Stimulated activated naive CD8-positive, alpha-beta T cell treated with anti-CD3 and anti-CD28 coated beads, Interleukin-15, amount 100 ng/mL, for 72 hours (primary cell): Measurements from ENCODE around the gene IL17B.

Source experiments
- ATAC-seq: fragments of 150-1000 bp; cut with Tn5 transposase; 2 replicates; pipeline ENCODE4 v1.10.0; 2021; ENCODE audit warnings: mild to moderate bottlenecking, moderate library complexity
- DNase-seq, 2 donors: peaks; one replicate each; pipeline ENCODE4 v3.0.0; 2021 to 2022
- H3K27ac Mint-ChIP-seq, 2 donors: one replicate each; pipeline ENCODE4 v1.8.0; 2022; ENCODE audit warnings: mild to moderate bottlenecking in 2 of 2, mixed read lengths in 2 of 2, moderate library complexity in 2 of 2
- H3K27me3 Mint-ChIP-seq: one replicate; pipeline ENCODE4 v1.8.0; 2022; ENCODE audit warnings: mixed read lengths
- H3K4me1 Mint-ChIP-seq: one replicate; pipeline ENCODE4 v1.8.0; 2022; ENCODE audit warnings: mild to moderate bottlenecking, mixed read lengths
- H3K4me3 Mint-ChIP-seq, 2 donors: one replicate each; pipeline ENCODE4 v1.8.0; 2022; ENCODE audit warnings: mild to moderate bottlenecking in 2 of 2, mixed read lengths in 2 of 2, moderate library complexity in 1 of 2
- H3K9me3 Mint-ChIP-seq, 2 donors: one replicate each; pipeline ENCODE4 v1.8.0; 2022; ENCODE audit warnings: mixed read lengths in 2 of 2

IL17B gene

GRCh38 chr5:149363358-149363757 is 15.7 kb downstream of the IL17B start:
- H3K4me1 Mint-ChIP-seq, result peaks cover 44% of the 10 kb centered on the region

GRCh38 chr5:149362541-149362940 is 16.6 kb downstream of the IL17B start:
- ATAC-seq, result no peak
- peaks cover 40% of the 10 kb centered on the region for H3K4me1 Mint-ChIP-seq
- H3K27me3 Mint-ChIP-seq, result no peaks in the 10 kb centered on the region
- no peaks in the 10 kb centered on the region for H3K9me3 Mint-ChIP-seq
- no peak overlapping the region for H3K4me3 Mint-ChIP-seq
- no peak for DNase-seq
- peak overlapping the region in 1 of 2 donors; percentile 93 for H3K27ac Mint-ChIP-seq

More at GRCh38 chr5:149363358-149363757, 15.7 kb downstream of the IL17B start:
- ATAC-seq (no peak), DNase-seq (no peak)
- Mint-ChIP-seq H3K9me3 (no peaks in the 10 kb centered on the region), H3K27ac (no peak overlapping the region), H3K4me3 (no peak overlapping the region), H3K27me3 (no peaks in the 10 kb centered on the region)

DNA sequence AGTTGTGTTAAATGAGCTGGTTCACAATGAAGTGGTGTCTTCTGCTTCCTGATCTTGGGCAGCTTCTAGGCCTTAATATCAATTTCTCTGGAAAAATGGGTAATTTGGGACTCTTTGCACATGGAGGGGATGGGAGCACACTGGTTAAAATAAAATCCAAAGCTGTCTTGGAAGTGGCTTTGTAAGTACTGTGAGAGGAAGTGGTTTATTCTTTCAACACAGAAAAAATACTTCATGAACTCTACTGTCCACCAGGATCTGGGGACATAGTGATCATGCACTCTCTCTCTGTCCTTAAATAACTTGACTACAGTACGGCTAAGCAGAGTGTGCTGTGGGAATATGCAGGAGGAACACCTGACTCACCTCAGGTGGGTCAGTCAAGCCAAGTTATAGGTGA is 18.8 kb downstream of the IL17B start:
- Mint-ChIP-seq H3K9me3 (no peaks in the 10 kb centered on the region), H3K27ac (no peak overlapping the region), H3K27me3 (no peaks in the 10 kb centered on the region), H3K4me3 (no peak overlapping the region), H3K4me1 (peaks cover 58% of the 10 kb centered on the region)
- DNase-seq, result no peak
- ATAC-seq, result no peak

- peaks cover 69% of the 10 kb centered on the region for H3K4me1 Mint-ChIP-seq
- H3K4me3 Mint-ChIP-seq, result peak overlapping the region; percentile 97 to 98
- no peak for ATAC-seq
- H3K27me3 Mint-ChIP-seq, result no peaks in the 10 kb centered on the region
- H3K27ac Mint-ChIP-seq, result peak overlapping the region in 1 of 2 donors; percentile 77
- DNase-seq, result no peak
- no peaks in the 10 kb centered on the region for H3K9me3 Mint-ChIP-seq
These were observed 20.1 kb downstream of the IL17B start for GRCh38 chr5:149358868-149359495.

DNA sequence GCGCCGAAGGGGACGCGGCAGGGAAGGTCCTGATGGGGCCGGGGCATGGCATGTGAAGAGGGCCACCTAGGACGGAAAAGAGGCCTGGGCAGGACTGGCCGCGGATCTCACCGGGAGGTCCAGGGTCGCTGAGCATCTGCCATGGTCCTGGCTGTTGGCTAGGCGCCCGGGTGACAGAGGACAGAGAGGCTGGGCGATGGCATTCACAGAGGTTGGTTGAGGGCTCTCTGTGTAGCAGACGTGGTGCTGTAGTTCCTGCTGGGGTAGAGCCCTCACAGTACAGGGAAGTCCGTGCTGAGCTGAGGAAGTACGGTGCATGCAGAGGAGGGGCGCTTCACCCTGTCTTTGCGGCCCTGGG is 20.8 kb downstream of the IL17B start:
- ATAC-seq (peak; percentile 28), DNase-seq (no peak)
- no peaks in the 10 kb centered on the region for H3K9me3 Mint-ChIP-seq
- H3K4me1 Mint-ChIP-seq, result peaks cover 74% of the 10 kb centered on the region
- H3K27me3 Mint-ChIP-seq, result no peaks in the 10 kb centered on the region
- H3K27ac Mint-ChIP-seq, result peak overlapping the region; percentile 90 to 94
- peak overlapping the region; percentile 97 to 98 for H3K4me3 Mint-ChIP-seq

- Mint-ChIP-seq H3K27ac (peak within 1 kb of the TSS; percentile 90 to 94), H3K4me3 (peak within 1 kb of the TSS; percentile 97 to 98), H3K9me3 (no peaks in the 10 kb centered on the region), H3K27me3 (no peaks in the 10 kb centered on the region), H3K4me1 (peaks cover 75% of the 10 kb centered on the region)
- ATAC-seq (peak; percentile 98), DNase-seq (peak; percentile 92 to 98)
These were observed 21.5 kb downstream of the IL17B start, which contains the start of gene PCYOX1L for GRCh38 chr5:149357370-149358293. Gene PCYOX1L, plus strand, starts transcription at chr5:149358046. Its CDS starts 23 bp downstream, at chr5:149358069.

DNA sequence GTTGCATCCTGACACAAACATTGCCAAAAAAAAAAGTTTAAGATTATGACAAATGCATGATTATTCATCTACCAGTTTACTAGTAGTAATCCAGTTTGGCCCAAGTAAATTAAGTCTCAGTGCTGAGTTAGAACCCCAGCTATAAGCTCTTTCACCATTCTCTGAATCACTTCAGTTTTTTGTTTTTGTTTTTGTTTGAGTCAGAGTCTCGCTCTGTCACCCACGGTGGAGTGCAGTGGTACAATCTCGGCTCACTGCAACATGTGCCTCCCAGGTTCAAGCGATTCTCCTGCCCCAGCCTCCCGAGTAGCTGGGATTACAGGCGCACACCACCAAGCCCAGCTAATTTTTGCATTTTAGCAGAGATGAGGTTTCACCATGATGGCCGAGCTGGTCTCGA is 22.7 kb downstream of the IL17B start:
- Mint-ChIP-seq H3K4me1 (peaks cover 85% of the 10 kb centered on the region), H3K4me3 (peak overlapping the region in 1 of 2 donors; percentile 6), H3K27me3 (no peaks in the 10 kb centered on the region), H3K27ac (no peak overlapping the region), H3K9me3 (no peaks in the 10 kb centered on the region)
- no peak for DNase-seq
- ATAC-seq, result no peak

DNA sequence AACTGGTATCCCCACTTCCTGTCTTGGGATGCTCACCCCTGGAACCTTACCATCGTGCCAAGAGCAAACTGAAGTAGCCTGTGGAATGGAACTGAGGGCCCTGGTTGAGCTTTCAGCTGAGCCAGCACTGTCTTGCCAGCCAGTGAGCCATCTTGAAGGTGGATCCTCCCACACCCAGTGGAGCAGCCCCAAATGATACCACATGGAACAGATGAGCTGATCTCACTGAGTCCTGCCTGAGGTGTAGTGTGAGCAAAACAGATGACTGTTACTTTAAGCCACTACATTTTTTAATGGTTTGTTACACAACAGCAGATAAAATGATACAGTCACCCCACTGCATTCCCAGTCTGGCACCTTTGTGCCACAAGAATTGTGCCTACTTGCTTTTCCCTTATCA is 23.4 kb downstream of the IL17B start:
- no peaks in the 10 kb centered on the region for H3K27me3 Mint-ChIP-seq
- no peaks in the 10 kb centered on the region for H3K9me3 Mint-ChIP-seq
- DNase-seq, result no peak
- H3K4me3 Mint-ChIP-seq, result no peak overlapping the region
- no peak for ATAC-seq
- peaks cover 88% of the 10 kb centered on the region for H3K4me1 Mint-ChIP-seq
- no peak overlapping the region for H3K27ac Mint-ChIP-seq

DNA sequence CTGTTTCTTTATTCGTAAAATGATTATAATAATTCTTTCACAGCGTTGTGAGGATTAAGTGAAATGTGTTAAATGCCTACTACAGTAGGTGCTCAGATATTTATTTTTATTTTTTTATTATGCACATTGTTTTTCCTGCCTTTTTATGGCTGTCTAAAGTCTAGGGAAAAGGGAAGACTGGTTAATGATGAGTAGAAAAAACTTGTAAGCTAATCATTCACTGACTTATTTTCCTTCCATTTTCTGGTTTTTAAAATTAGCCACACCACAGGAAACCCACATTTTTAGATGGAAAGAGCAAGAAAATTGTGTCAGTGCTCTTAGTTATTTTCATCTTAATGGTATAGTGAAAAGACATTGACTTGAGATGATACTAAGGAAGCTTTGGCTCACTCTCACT is 25.2 kb downstream of the IL17B start:
- ATAC-seq (no peak), DNase-seq (no peak)
- H3K4me1 Mint-ChIP-seq, result peaks cover 85% of the 10 kb centered on the region
- H3K27ac Mint-ChIP-seq, result no peak overlapping the region
- H3K9me3 Mint-ChIP-seq, result no peaks in the 10 kb centered on the region
- no peak overlapping the region for H3K4me3 Mint-ChIP-seq
- H3K27me3 Mint-ChIP-seq, result no peaks in the 10 kb centered on the region

DNA sequence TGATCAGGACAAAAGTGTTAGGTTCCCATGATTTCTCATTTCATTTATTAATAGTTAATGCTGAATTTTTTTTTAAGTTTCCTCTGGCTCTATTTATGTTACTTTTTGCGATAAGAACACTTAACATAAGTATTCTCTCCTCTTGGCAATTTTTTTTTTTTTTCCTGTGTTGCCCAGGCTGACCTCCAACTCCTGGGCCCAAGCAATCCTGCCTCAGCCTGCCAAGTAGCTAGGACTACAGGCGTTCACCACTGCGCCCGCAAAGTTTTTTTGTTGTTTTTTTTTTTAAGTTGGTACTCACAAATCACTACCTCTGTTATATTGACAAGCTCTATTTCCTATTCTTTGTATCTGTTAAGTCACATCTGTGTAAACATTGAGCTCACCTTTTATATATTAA is 26.9 kb downstream of the IL17B start:
- ATAC-seq (no peak), DNase-seq (no peak)
- Mint-ChIP-seq H3K4me3 (peak overlapping the region; percentile 26 to 31), H3K27me3 (no peaks in the 10 kb centered on the region), H3K27ac (no peak overlapping the region), H3K9me3 (no peaks in the 10 kb centered on the region), H3K4me1 (peaks cover 90% of the 10 kb centered on the region)

GRCh38 chr5:149349382-149349781 is 29.7 kb downstream of the IL17B start:
- DNase-seq, result no peak
- Mint-ChIP-seq H3K27ac (no peak overlapping the region), H3K4me3 (no peak overlapping the region), H3K4me1 (peaks cover 78% of the 10 kb centered on the region), H3K9me3 (no peaks in the 10 kb centered on the region), H3K27me3 (no peaks in the 10 kb centered on the region)
- no peak for ATAC-seq

DNA sequence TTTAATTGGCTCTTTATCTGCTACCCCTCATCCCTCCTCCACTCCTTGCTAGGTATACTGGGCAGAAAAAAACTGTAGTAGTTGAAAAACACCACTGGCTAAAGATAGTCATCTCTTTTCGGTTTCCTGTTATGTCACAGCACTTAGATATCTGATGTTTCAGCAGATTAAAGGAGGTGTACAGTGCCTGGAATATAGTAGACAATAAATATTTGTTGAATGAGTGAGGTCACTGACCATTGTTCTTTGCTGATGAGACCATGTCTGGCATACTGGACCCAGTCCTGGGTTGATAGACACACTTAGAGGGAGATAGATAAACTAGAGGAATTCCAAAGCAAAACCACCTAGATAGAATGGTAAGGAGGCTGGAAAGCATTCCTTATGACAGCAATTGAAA is 30.6 kb downstream of the IL17B start:
- Mint-ChIP-seq H3K4me3 (peak overlapping the region; percentile 89 to 100), H3K4me1 (peaks cover 80% of the 10 kb centered on the region), H3K9me3 (no peaks in the 10 kb centered on the region), H3K27me3 (no peaks in the 10 kb centered on the region), H3K27ac (peak overlapping the region; percentile 72 to 92)
- DNase-seq (no peak), ATAC-seq (peak; percentile 34)

- DNase-seq (peak in 1 of 2 donors; percentile 36), ATAC-seq (peak; percentile 6)
- H3K4me1 Mint-ChIP-seq, result peaks cover 60% of the 10 kb centered on the region
- peak overlapping the region; percentile 89 to 100 for H3K4me3 Mint-ChIP-seq
- no peaks in the 10 kb centered on the region for H3K27me3 Mint-ChIP-seq
- peak overlapping the region; percentile 100 for H3K27ac Mint-ChIP-seq
- H3K9me3 Mint-ChIP-seq, result no peaks in the 10 kb centered on the region
These were observed 33.2 kb downstream of the IL17B start for GRCh38 chr5:149345892-149346222.

GRCh38 chr5:149345147-149345891 is 33.8 kb downstream of the IL17B start, which contains the start of gene GRPEL2:
Gene GRPEL2, plus strand, starts transcription at chr5:149345499. Its CDS starts 41 bp downstream, at chr5:149345540.
- Mint-ChIP-seq H3K27me3 (no peaks in the 10 kb centered on the region), H3K4me1 (peaks cover 54% of the 10 kb centered on the region)

GRCh38 chr5:149344151-149344550 is 34.9 kb downstream of the IL17B start:
- Mint-ChIP-seq H3K27ac (no peak overlapping the region), H3K27me3 (no peaks in the 10 kb centered on the region), H3K9me3 (no peaks in the 10 kb centered on the region), H3K4me1 (peaks cover 46% of the 10 kb centered on the region), H3K4me3 (peak overlapping the region; percentile 89 to 100)
- DNase-seq (no peak), ATAC-seq (no peak)

More at GRCh38 chr5:149345147-149345891, 33.8 kb downstream of the IL17B start, which contains the start of gene GRPEL2:
- H3K4me3 Mint-ChIP-seq, result peak within 1 kb of the TSS; percentile 89 to 100
- ATAC-seq (peak; percentile 97), DNase-seq (peak; percentile 92 to 97)
- peak within 1 kb of the TSS; percentile 100 for H3K27ac Mint-ChIP-seq
- no peaks in the 10 kb centered on the region for H3K9me3 Mint-ChIP-seq
